ENCODE data around the gene RBM10. TPM values are rescaled to one million over a fixed set of nuclear protein-coding genes. Genes with fewer than 3 reads are reported as not detected.

Gene RBM10
- total and polyA plus RNA-seq, 2 donors, result 22.4 to 34.7 TPM

- DNase-seq (ENCODE audit: extremely low spot score), result no peak
- 88% methylated on average over 23 of the region's 23 CpGs for WGBS
- peaks cover 9% of the 10 kb centered on the region for H3K36me3 ChIP-seq (ENCODE audit: insufficient read depth)
- H3K4me3 ChIP-seq (ENCODE audit: low read depth, low read length), result no peak overlapping the region
- H3K27ac ChIP-seq (ENCODE audit: low read depth), result no peak overlapping the region
- H3K4me1 ChIP-seq (ENCODE audit: insufficient read depth), result no peaks in the 10 kb centered on the region
These were observed 31.2 kb downstream of the RBM10 start for GRCh38 chrX:47176101-47176740.

- Histone ChIP-seq H3K36me3 (ENCODE audit: insufficient read depth) (peaks cover 7% of the 10 kb centered on the region), H3K4me3 (ENCODE audit: low read depth, low read length) (no peak overlapping the region), H3K27ac (ENCODE audit: low read depth) (no peak overlapping the region), H3K4me1 (ENCODE audit: insufficient read depth) (no peaks in the 10 kb centered on the region)
- no peak for DNase-seq (ENCODE audit: extremely low spot score)
- WGBS, result 84% methylated on average over 2 of the region's 2 CpGs
These were observed 32.1 kb downstream of the RBM10 start for GRCh38 chrX:47177079-47177478.

- Histone ChIP-seq H3K4me1 (ENCODE audit: insufficient read depth) (no peaks in the 10 kb centered on the region), H3K27ac (ENCODE audit: low read depth) (no peak overlapping the region), H3K36me3 (ENCODE audit: insufficient read depth) (peaks cover 7% of the 10 kb centered on the region), H3K4me3 (ENCODE audit: low read depth, low read length) (no peak overlapping the region)
- WGBS, result 89% methylated on average over 5 of the region's 5 CpGs
- DNase-seq (ENCODE audit: extremely low spot score), result no peak
These were observed 33.3 kb downstream of the RBM10 start for GRCh38 chrX:47178337-47178736.

GRCh38 chrX:47179221-47179927, 34.4 kb downstream of the RBM10 start:
- Histone ChIP-seq H3K36me3 (ENCODE audit: insufficient read depth) (peaks cover 7% of the 10 kb centered on the region), H3K27ac (ENCODE audit: low read depth) (no peak overlapping the region), H3K4me3 (ENCODE audit: low read depth, low read length) (no peak overlapping the region), H3K4me1 (ENCODE audit: insufficient read depth) (no peaks in the 10 kb centered on the region)
- DNase-seq (ENCODE audit: extremely low spot score), result no peak
- WGBS, result 63% methylated on average over 14 of the region's 14 CpGs

GRCh38 chrX:47179928-47180255, 34.9 kb downstream of the RBM10 start:
- H3K4me1 ChIP-seq (ENCODE audit: insufficient read depth), result no peaks in the 10 kb centered on the region
- DNase-seq (ENCODE audit: extremely low spot score), result no peak
- no peak overlapping the region for H3K27ac ChIP-seq (ENCODE audit: low read depth)
- WGBS, result 96% methylated on average over 18 of the region's 18 CpGs
- H3K4me3 ChIP-seq (ENCODE audit: low read depth, low read length), result no peak overlapping the region
- peaks cover 7% of the 10 kb centered on the region for H3K36me3 ChIP-seq (ENCODE audit: insufficient read depth)

GRCh38 chrX:47180346-47180745, 35.3 kb downstream of the RBM10 start:
- Histone ChIP-seq H3K27ac (ENCODE audit: low read depth) (no peak overlapping the region), H3K36me3 (ENCODE audit: insufficient read depth) (peaks cover 7% of the 10 kb centered on the region), H3K4me1 (ENCODE audit: insufficient read depth) (no peaks in the 10 kb centered on the region), H3K4me3 (ENCODE audit: low read depth, low read length) (no peak overlapping the region)
- DNase-seq (ENCODE audit: extremely low spot score), result no peak
- 89% methylated on average over 8 of the region's 8 CpGs for WGBS

- Histone ChIP-seq H3K4me1 (ENCODE audit: insufficient read depth) (no peaks in the 10 kb centered on the region), H3K36me3 (ENCODE audit: insufficient read depth) (peaks cover 7% of the 10 kb centered on the region), H3K27ac (ENCODE audit: low read depth) (no peak overlapping the region), H3K4me3 (ENCODE audit: low read depth, low read length) (no peak overlapping the region)
- WGBS, result 93% methylated on average over 10 of the region's 10 CpGs
- no peak for DNase-seq (ENCODE audit: extremely low spot score)
These were observed 36.3 kb downstream of the RBM10 start for GRCh38 chrX:47181301-47181700.

GRCh38 chrX:47182106-47182700, 37.2 kb downstream of the RBM10 start:
- no peak overlapping the region for H3K27ac ChIP-seq (ENCODE audit: low read depth)
- H3K4me3 ChIP-seq (ENCODE audit: low read depth, low read length), result no peak overlapping the region
- 89% methylated on average over 9 of the region's 9 CpGs for WGBS
- no peak for DNase-seq (ENCODE audit: extremely low spot score)
- H3K36me3 ChIP-seq (ENCODE audit: insufficient read depth), result peaks cover 11% of the 10 kb centered on the region
- H3K4me1 ChIP-seq (ENCODE audit: insufficient read depth), result no peaks in the 10 kb centered on the region

- Histone ChIP-seq H3K36me3 (ENCODE audit: insufficient read depth) (peaks cover 9% of the 10 kb centered on the region), H3K27ac (ENCODE audit: low read depth) (no peak overlapping the region), H3K4me1 (ENCODE audit: insufficient read depth) (no peaks in the 10 kb centered on the region), H3K4me3 (ENCODE audit: low read depth, low read length) (no peak overlapping the region)
- 94% methylated on average over 4 of the region's 4 CpGs for WGBS
- no peak for DNase-seq (ENCODE audit: extremely low spot score)
These were observed 39.5 kb downstream of the RBM10 start for GRCh38 chrX:47184486-47184885.

- DNase-seq (ENCODE audit: extremely low spot score), result no peak
- WGBS, result 89% methylated on average over 17 of the region's 17 CpGs
- Histone ChIP-seq H3K4me1 (ENCODE audit: insufficient read depth) (no peaks in the 10 kb centered on the region), H3K36me3 (ENCODE audit: insufficient read depth) (peaks cover 9% of the 10 kb centered on the region), H3K27ac (ENCODE audit: low read depth) (no peak overlapping the region), H3K4me3 (ENCODE audit: low read depth, low read length) (no peak overlapping the region)
These were observed 40.2 kb downstream of the RBM10 start for GRCh38 chrX:47185241-47185640.

- Histone ChIP-seq H3K27ac (ENCODE audit: low read depth) (no peak overlapping the region), H3K4me3 (ENCODE audit: low read depth, low read length) (no peak overlapping the region), H3K4me1 (ENCODE audit: insufficient read depth) (no peaks in the 10 kb centered on the region), H3K36me3 (ENCODE audit: insufficient read depth) (peaks cover 6% of the 10 kb centered on the region)
- 89% methylated on average over 27 of the region's 27 CpGs for WGBS
- DNase-seq (ENCODE audit: extremely low spot score), result no peak
These were observed 41.2 kb downstream of the RBM10 start for GRCh38 chrX:47186096-47186740.

- Histone ChIP-seq H3K36me3 (ENCODE audit: insufficient read depth) (peaks cover 4% of the 10 kb centered on the region), H3K27ac (ENCODE audit: low read depth) (no peak overlapping the region), H3K4me1 (ENCODE audit: insufficient read depth) (no peaks in the 10 kb centered on the region), H3K4me3 (ENCODE audit: low read depth, low read length) (no peak overlapping the region)
- 76% methylated on average over 4 of the region's 4 CpGs for WGBS
- DNase-seq (ENCODE audit: extremely low spot score), result no peak
These were observed 42.2 kb downstream of the RBM10 start for GRCh38 chrX:47187106-47187677.

- no peak overlapping the region for H3K4me3 ChIP-seq (ENCODE audit: low read depth, low read length)
- H3K4me1 ChIP-seq (ENCODE audit: insufficient read depth), result no peaks in the 10 kb centered on the region
- no peak overlapping the region for H3K27ac ChIP-seq (ENCODE audit: low read depth)
- 56% methylated on average over 19 of the region's 19 CpGs for WGBS
- no peak for DNase-seq (ENCODE audit: extremely low spot score)
- peaks cover 4% of the 10 kb centered on the region for H3K36me3 ChIP-seq (ENCODE audit: insufficient read depth)
These were observed 44.9 kb downstream of the RBM10 start for GRCh38 chrX:47189906-47190305.

Data from urinary bladder (tissue), 4 donors.